Neural progenitor cell (in vitro differentiated cells): ENCODE data around the gene TMBIM4. TPM values are rescaled to one million over a fixed set of nuclear protein-coding genes. Genes with fewer than 3 reads are reported as not detected.

ENCODE experiments used
- DNase-seq: peaks from one replicate; pipeline ENCODE4 v3.0.0-alpha.2; 2016; ENCODE audit warnings: low spot score
- H2AFZ ChIP-seq: fragments of 200-600 bp; sonication (generic); replicated peaks from 2 replicates; pipeline ENCODE4 v1.6.1; 2016; ENCODE audit warnings: antibody characterized with exemption
- H3F3A ChIP-seq: fragments of 200-600 bp; sonication (generic); 2 replicates; pipeline ENCODE4 v1.6.1; 2016; ENCODE audit warnings: antibody characterized with exemption, low read depth
- H3K27ac ChIP-seq: fragments of 200-600 bp; sonication (generic); 2 replicates; pipeline ENCODE4 v1.5.1; 2016; ENCODE audit warnings: mild to moderate bottlenecking
- H3K27me3 ChIP-seq: fragments of 200-600 bp; sonication (generic); 2 replicates; pipeline ENCODE4 v1.6.1; 2016; ENCODE audit warnings: mild to moderate bottlenecking, moderate library complexity
- H3K36me3 ChIP-seq: fragments of 200-600 bp; sonication (generic); 2 replicates; pipeline ENCODE4 v1.5.1; 2016
- H3K4me1 ChIP-seq: fragments of 200-600 bp; sonication (generic); 2 replicates; pipeline ENCODE4 v1.6.1; 2016; ENCODE audit warnings: mixed run types
- H3K4me2 ChIP-seq: fragments of 200-600 bp; sonication (generic); 2 replicates; pipeline ENCODE4 v1.6.1; 2016
- H3K4me3 ChIP-seq: fragments of 200-600 bp; sonication (generic); 2 replicates; pipeline ENCODE4 v1.5.1; 2016
- H3K79me2 ChIP-seq: fragments of 200-600 bp; sonication (generic); 2 replicates; pipeline ENCODE4 v1.6.1; 2016; ENCODE audit warnings: low read depth
- H3K9ac ChIP-seq: fragments of 200-600 bp; sonication (generic); 2 replicates; pipeline ENCODE4 v1.6.1; 2016
- H3K9me3 ChIP-seq: fragments of 200-600 bp; sonication (generic); 2 replicates; pipeline ENCODE4 v1.5.1; 2016; ENCODE audit warnings: low read depth
- H4K20me1 ChIP-seq: fragments of 200-600 bp; sonication (generic); 2 replicates; pipeline ENCODE4 v1.6.1; 2016; ENCODE audit warnings: low read depth
- H3K27ac Mint-ChIP-seq: 3 replicates; pipeline ENCODE4 v1.8.0; 2021; ENCODE audit warnings: mixed read lengths
- H3K27me3 Mint-ChIP-seq: 2 replicates; pipeline ENCODE4 v1.8.0; 2022; ENCODE audit warnings: low read depth, mild to moderate bottlenecking, inconsistent platforms, moderate library complexity, mixed read lengths; ENCODE audit not compliant: insufficient read depth
- H3K36me3 Mint-ChIP-seq: 3 replicates; pipeline ENCODE4 v1.8.0; 2021; ENCODE audit warnings: mixed read lengths
- H3K4me1 Mint-ChIP-seq: 3 replicates; pipeline ENCODE4 v1.8.0; 2021; ENCODE audit warnings: mixed read lengths
- H3K4me3 Mint-ChIP-seq: 3 replicates; pipeline ENCODE4 v1.8.0; 2021; ENCODE audit warnings: mild to moderate bottlenecking, moderate library complexity, mixed read lengths
- H3K9me3 Mint-ChIP-seq: 3 replicates; pipeline ENCODE4 v1.8.0; 2020; ENCODE audit warnings: mixed read lengths
- CTCF ChIP-seq: fragments of 200-600 bp; sonication (generic); IDR thresholded peaks from 2 replicates; pipeline ENCODE4 v1.5.1; 2017; ENCODE audit warnings: antibody characterized with exemption, mild to moderate bottlenecking
- EZH2 ChIP-seq: fragments of 200-600 bp; sonication (generic); IDR thresholded peaks from 2 replicates; pipeline ENCODE4 v1.6.1; 2017; ENCODE audit warnings: antibody characterized with exemption, mild to moderate bottlenecking, moderate library complexity
- EZH2phosphoT487 ChIP-seq: fragments of 200-600 bp; sonication (generic); IDR thresholded peaks from 2 replicates; pipeline ENCODE4 v1.6.1; 2017; ENCODE audit warnings: antibody characterized with exemption
- total RNA-seq: library from RNA; depleted of rRNA; stranded (reverse); fragments of >200 nt; gene quantifications from 2 replicates; pipeline ENCODE4 v1.2.3, GENCODE V29; 2015; ENCODE audit warnings: low replicate concordance

The TMBIM4 gene
- total RNA-seq, 1 donor from 2014 or later, result 63.7 TPM

DNA sequence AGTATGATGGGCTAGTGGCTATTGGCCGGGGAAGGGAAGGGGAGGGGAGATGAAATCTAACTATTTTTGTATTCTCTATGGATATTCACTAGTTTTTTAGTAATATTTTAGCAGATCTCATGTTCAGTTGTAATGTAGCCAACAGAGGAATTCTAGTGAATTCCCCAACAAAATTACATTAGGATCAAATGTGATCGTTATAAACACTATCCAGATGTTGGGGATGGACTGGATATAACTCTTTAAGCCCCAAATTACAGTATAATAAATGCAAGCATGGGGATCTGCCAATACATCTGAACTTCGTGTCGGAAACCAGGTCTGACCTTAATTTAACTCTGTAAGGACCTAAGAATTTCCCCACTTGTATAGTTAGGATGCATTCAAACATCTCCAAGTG, 60.7 kb downstream of the TMBIM4 start:
- Mint-ChIP-seq H3K27ac (no peak overlapping the region), H3K4me1 (peaks cover 7% of the 10 kb centered on the region), H3K4me3 (no peak overlapping the region), H3K9me3 (no peaks in the 10 kb centered on the region), H3K27me3 (no peaks in the 10 kb centered on the region), H3K36me3 (no peaks in the 10 kb centered on the region)
- Histone ChIP-seq H3K4me3 (no peak overlapping the region), H3K27ac (no peak overlapping the region), H3K4me1 (peaks cover 10% of the 10 kb centered on the region), H3F3A (no peaks in the 10 kb centered on the region), H3K9ac (no peak overlapping the region), H3K27me3 (no peaks in the 10 kb centered on the region), H3K4me2 (no peak overlapping the region), H3K79me2 (no peaks in the 10 kb centered on the region), H2AFZ (no peak overlapping the region), H4K20me1 (no peaks in the 10 kb centered on the region), H3K36me3 (no peaks in the 10 kb centered on the region), H3K9me3 (no peaks in the 10 kb centered on the region)
- no peak for TF ChIP-seq EZH2
- TF ChIP-seq CTCF, result no peak
- no peak for TF ChIP-seq EZH2phosphoT487
- DNase-seq, result no peak

DNA sequence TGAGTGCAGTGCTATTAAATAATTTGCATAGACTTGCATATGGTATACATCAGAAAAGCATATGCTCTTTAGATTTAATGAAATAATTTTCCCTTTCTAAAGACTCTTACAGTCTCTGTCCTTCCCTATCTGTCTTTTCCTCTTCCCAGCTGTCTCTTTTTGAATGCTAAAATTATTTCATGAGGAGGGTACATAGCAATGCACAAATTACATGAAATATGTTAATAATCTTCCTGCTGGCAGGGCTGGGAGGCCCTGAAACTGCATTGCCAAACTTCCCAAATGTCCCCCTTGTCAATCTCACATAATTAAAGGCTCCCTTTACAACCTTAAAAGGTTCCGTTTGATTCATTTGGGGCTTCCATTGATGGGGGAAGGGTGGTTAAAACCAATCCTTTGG, 61.4 kb downstream of the TMBIM4 start:
- Mint-ChIP-seq H3K4me1 (peaks cover 7% of the 10 kb centered on the region), H3K27me3 (no peaks in the 10 kb centered on the region), H3K4me3 (no peak overlapping the region), H3K27ac (no peak overlapping the region), H3K9me3 (no peaks in the 10 kb centered on the region), H3K36me3 (no peaks in the 10 kb centered on the region)
- Histone ChIP-seq H3K4me3 (no peak overlapping the region), H3K4me1 (peaks cover 10% of the 10 kb centered on the region), H4K20me1 (no peaks in the 10 kb centered on the region), H3K79me2 (no peaks in the 10 kb centered on the region), H3K36me3 (no peaks in the 10 kb centered on the region), H3K9ac (no peak overlapping the region), H2AFZ (no peak overlapping the region), H3F3A (no peaks in the 10 kb centered on the region), H3K27me3 (no peaks in the 10 kb centered on the region), H3K4me2 (no peak overlapping the region), H3K9me3 (no peaks in the 10 kb centered on the region), H3K27ac (no peak overlapping the region)
- DNase-seq, result no peak
- TF ChIP-seq CTCF, result no peak
- TF ChIP-seq EZH2phosphoT487, result no peak

GRCh38 chr12:66107451-66107915, 62.3 kb downstream of the TMBIM4 start:
- Mint-ChIP-seq H3K36me3 (no peaks in the 10 kb centered on the region), H3K4me1 (peaks cover 7% of the 10 kb centered on the region), H3K9me3 (no peaks in the 10 kb centered on the region), H3K4me3 (no peak overlapping the region), H3K27me3 (no peaks in the 10 kb centered on the region), H3K27ac (peak overlapping the region; percentile 44)
- Histone ChIP-seq H4K20me1 (no peaks in the 10 kb centered on the region), H3K9me3 (no peaks in the 10 kb centered on the region), H2AFZ (peak overlapping the region; percentile 81), H3K36me3 (no peaks in the 10 kb centered on the region), H3K27ac (no peak overlapping the region), H3K9ac (no peak overlapping the region), H3K27me3 (no peaks in the 10 kb centered on the region), H3K4me1 (peaks cover 10% of the 10 kb centered on the region), H3K4me2 (no peak overlapping the region), H3F3A (no peaks in the 10 kb centered on the region), H3K79me2 (no peaks in the 10 kb centered on the region), H3K4me3 (no peak overlapping the region)
- DNase-seq, result peak; percentile 91
- TF ChIP-seq CTCF, result peak; percentile 76
- no peak for TF ChIP-seq EZH2phosphoT487
- TF ChIP-seq EZH2, result no peak
